Subcutaneous preadipocyte (primary cell): ENCODE results near the gene ZNF569. TPM values are rescaled to one million over a fixed set of nuclear protein-coding genes. Genes with fewer than 3 reads are reported as not detected.

Source experiments
- total RNA-seq: library from RNA; depleted of rRNA; stranded (reverse); fragments of >200 nt; gene quantifications from 2 replicates; pipeline ENCODE4 v1.2.3, GENCODE V29; 2012

The ZNF569 gene
- 4.0 and 6.1 TPM in 2 replicates for total RNA-seq

DNA sequence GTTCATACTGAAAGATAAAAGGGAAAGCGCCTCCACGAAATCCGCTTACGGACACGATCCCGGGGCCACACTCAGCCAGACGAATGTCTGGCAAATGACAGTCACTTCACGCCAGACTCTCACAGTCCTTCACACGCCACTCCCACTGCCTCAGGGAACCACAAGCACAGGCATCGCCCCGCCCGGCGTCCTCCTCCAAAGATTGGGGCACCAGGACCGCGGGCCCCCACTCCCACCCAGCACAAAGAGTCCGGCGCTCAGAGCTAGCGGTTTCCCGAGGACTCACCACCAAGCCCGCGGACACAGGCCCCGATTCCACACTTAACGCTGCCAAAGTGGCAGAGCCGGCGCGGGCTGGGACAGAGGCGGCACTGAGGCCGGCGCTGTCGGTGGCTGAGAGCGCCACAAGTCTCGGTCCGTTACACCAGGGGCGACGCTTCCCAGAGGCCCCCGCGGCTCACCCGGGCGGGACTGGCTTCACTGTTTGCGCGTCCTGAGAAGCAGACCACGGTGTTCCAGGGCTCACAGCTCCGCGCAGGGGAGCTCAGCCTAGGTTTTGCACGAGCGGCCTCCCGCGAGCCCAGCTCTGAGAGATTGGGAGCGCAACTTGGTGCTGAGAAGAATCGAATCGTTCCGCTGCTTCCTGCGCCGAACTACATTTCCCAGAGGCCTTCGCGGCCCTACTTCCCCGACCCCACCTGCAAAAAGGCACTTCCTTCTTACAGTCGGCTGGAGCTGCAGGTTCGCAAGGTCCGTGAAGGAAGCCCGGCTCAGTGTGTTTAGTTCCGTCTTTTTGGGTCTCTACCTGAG, at the start of gene ZNF569:
Gene ZNF569, minus strand, starts transcription at position 647 of the 810 bp plus-strand sequence. CDS start 22,523 bp downstream, outside the sequence.

GRCh38 chr19:37506387-37507166, 39.3 kb upstream of the ZNF569 start, which contains the start of gene ZNF793:
Gene ZNF793 (plus strand): TSS chr19:37506939. CDS start chr19:37523440, 16,501 bp downstream.

DNA sequence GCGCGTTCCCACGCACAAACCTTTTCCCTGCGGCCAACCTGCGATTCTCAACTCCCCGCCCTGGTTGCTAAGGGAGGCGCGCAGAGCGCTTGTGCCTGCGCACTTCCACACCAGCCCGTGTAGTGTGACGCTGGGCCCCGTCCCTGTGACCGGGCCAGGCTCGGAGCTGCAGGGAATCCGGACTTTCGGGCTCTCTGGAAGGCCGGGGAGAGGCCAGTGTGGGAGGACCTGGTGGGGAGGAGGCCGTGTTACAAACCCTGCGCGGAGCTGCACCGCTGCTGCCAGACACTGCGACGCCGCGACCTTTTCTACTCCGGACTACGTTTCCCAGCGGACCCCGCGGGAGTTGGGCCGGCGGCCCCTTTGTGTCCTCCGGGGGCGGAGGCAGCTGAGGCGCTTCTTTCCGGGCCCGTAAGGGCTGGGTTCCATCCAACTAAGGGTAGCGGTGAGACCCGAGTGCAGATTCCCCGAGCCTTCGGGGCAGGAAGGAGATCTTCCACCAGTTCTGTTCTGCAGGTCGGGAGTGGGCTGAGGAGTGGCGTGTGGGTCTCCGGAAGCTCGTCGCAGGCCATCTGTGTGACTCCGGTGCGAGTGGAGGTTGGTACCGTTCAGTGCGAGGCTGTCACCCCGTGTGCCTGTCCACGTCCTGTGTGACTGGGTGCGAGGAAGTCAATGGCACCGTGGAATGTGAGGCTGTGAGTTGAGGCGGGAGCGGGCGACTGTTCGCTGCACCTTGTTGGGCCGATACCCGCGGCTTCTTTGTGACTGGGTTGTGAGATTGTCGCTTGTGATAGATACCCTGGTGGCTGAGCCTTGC, 1.9 kb upstream of the ZNF569 start, which contains the start of gene ZNF570:
Gene ZNF570, plus strand, starts transcription at position 396 of the 817 bp plus-strand sequence. CDS start 999 bp downstream, outside the sequence.

GRCh38 chr19:37370880-37371661, 96.2 kb downstream of the ZNF569 start, which contains the start of gene ZNF527:
Gene ZNF527 (plus strand): TSS chr19:37371099. CDS start chr19:37374199, 3,100 bp downstream.

Other genes with a start within 250 kb of the ZNF569 start
- gene ZNF383, start 249.2 kb downstream of the ZNF569 start, total RNA-seq = 4.0 and 5.5 TPM in 2 replicates
- gene ZNF527, start 96.3 kb downstream of the ZNF569 start, total RNA-seq = 3.3 and 3.7 TPM in 2 replicates
- 4.7 and 4.8 TPM in 2 replicates for gene ZNF570, start 1.9 kb upstream of the ZNF569 start, total RNA-seq
- 0.20 and 0.73 TPM in 2 replicates for gene ZNF793, start 39.5 kb upstream of the ZNF569 start, total RNA-seq
- gene ZNF571, start 127.3 kb upstream of the ZNF569 start, total RNA-seq = 1.1 and 1.4 TPM in 2 replicates
- gene ZNF540, start 127.4 kb upstream of the ZNF569 start, total RNA-seq = 0.20 TPM in 1 of 2 replicates, not detected in the other
- gene ZFP30, start 188.0 kb upstream of the ZNF569 start, total RNA-seq = 11.8 and 13.3 TPM in 2 replicates